Right ventricle myocardium inferior (tissue), 1 donor: ENCODE measurements around the gene BLTP2. TPM values are rescaled to one million over a fixed set of nuclear protein-coding genes. Genes with fewer than 3 reads are reported as not detected.
"Not testable (repeated sequence)": the region's sequence is repeated elsewhere in the genome, so short reads cannot be mapped to it uniquely, and the experiment has no call there.

Experiments used
- ATAC-seq: fragments of 200-7000 bp; cut with Tn5 transposase; one replicate; pipeline ENCODE4 v1.9.1; 2020; ENCODE audit warnings: mild to moderate bottlenecking, moderate library complexity
- DNase-seq: peaks from one replicate; pipeline ENCODE4 v3.0.0; 2021; ENCODE audit errors: missing footprints
- intact Hi-C: fragments of 100-400 bp; cut with DNase I; formaldehyde crosslinking; loops from one replicate; pipeline ENCODE4 v1.11.0; 2022
- long read RNA-seq: library from polyadenylated mRNA; unstranded; transcript quantifications from one replicate; pipeline ENCODE4 v2.0.0, GENCODE V29; 2021
- total RNA-seq: library from RNA; stranded (reverse); fragmentation: NEBNext Ultra II Directional; extraction: Animal tissue kit (Norgen Biotek cat#: 25700); gene quantifications from one replicate; pipeline ENCODE4 v1.2.1, GENCODE V29; 2021
- donor health status: DM: no; HTN: yes; CAD: no; lungs with severe emphysema.

Gene BLTP2
- total RNA-seq: 78.6 TPM
- long read RNA-seq, full-length matches to known transcripts: 3 of 23 reads
- long read RNA-seq, partial matches to known transcripts: 16 of 23 reads
- long read RNA-seq, other reads (novel, unspliced or antisense): 4 of 23 reads

- intact Hi-C loops: loop anchor here (5.0 kb wide), 2 partner anchors 62 to 307 kb away; partner anchors contain the start of gene PHF12
- DNase-seq (peak; percentile 99), ATAC-seq (peak; percentile 98)
Measured at GRCh38 chr17:28644787-28645575, at the start of gene BLTP2. TSS of gene BLTP2 (minus strand) at chr17:28645158. CDS start at chr17:28645056, 102 bp downstream.

GRCh38 chr17:28693869-28694268 is 48.9 kb upstream of the BLTP2 start:
- intact Hi-C loops: no loop called here
- ATAC-seq (no peak), DNase-seq (no peak)

GRCh38 chr17:28689011-28689410 is 44.1 kb upstream of the BLTP2 start:
- intact Hi-C loops: no loop called here
- DNase-seq (no peak), ATAC-seq (no peak)

DNA sequence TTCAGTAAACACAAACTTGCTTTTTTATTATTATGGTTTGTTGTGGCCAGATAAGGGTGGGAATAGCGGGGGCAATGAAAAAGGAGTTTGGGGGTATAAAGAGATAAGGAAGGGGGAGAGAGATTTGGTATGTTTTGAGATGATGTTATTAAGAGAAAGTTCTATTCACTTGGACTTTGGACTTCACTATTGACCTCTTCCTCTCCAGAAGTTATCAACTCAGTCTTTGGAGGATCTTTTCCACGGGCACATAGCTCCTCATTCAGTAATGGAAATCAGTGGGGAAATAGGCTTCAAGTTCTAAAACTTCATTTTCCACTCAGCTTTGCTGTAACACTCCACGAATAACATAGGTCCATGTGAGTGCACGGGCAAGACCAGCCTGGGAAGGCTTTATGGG is 43.5 kb upstream of the BLTP2 start:
- ATAC-seq: no peak
- no peak for DNase-seq
- intact Hi-C loops: no loop called here

DNA sequence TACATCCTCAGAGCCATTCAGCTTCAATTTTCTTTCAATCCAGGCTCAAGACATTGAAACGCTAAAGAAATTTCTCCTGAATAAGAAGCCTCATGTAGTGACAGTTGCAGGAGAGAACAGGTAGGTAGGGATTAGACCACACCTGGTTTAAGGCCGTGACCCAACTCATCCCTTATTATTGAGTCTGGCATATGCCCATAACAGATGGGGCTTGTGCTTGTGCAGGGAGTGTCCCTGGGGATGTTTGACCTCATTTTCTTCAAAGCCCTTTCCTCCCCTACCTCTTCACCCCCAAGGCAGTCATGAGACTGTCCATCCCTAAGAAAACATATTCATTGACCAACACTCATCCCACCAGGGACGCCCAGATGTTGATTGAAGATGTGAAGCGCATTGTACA is 41.3 kb upstream of the BLTP2 start:
- DNase-seq: no peak
- intact Hi-C loops: no loop called here

DNA sequence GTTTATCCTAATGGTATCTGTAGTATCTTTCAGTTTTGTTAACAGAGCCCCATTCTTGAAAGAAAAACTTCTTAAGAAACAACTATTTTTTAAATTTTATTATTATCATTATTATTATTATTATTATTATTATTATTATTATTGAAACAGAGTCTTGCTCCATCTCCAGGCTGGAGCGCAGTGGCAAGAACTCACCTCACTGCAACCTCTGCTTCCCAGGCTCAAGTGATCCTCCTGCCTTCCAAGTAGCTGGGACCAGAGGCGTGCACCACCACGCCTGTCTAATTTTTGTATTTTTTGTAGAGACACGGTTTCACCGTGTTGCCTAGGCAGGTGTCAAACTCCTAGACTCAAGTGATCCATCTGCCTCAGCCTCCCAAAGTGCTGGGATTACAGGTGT is 40.4 kb upstream of the BLTP2 start:
- intact Hi-C loops: no loop called here
- ATAC-seq (no peak), DNase-seq (no peak)

More for the DNA sequence above, 41.3 kb upstream of the BLTP2 start:
- no peak for ATAC-seq

GRCh38 chr17:28684963-28685362 is 40.0 kb upstream of the BLTP2 start:
- ATAC-seq: no peak
- no peak for DNase-seq

GRCh38 chr17:28682655-28683054 is 37.7 kb upstream of the BLTP2 start:
- DNase-seq (no peak), ATAC-seq (no peak)
- intact Hi-C loops: no loop called here

More at GRCh38 chr17:28684963-28685362, 40.0 kb upstream of the BLTP2 start:
- intact Hi-C loops: no loop called here

GRCh38 chr17:28675980-28676379 is 31.0 kb upstream of the BLTP2 start:
- no peak for DNase-seq
- ATAC-seq: no peak
- intact Hi-C loops: no loop called here

GRCh38 chr17:28675490-28675889 is 30.5 kb upstream of the BLTP2 start:
- intact Hi-C loops: no loop called here
- DNase-seq (no peak), ATAC-seq (no peak)

GRCh38 chr17:28669918-28670317 is 25.0 kb upstream of the BLTP2 start:
- ATAC-seq (no peak), DNase-seq (no peak)
- intact Hi-C loops: no loop called here

GRCh38 chr17:28667870-28668269 is 22.9 kb upstream of the BLTP2 start:
- DNase-seq: no peak
- ATAC-seq: no peak
- intact Hi-C loops: no loop called here

- no peak for DNase-seq
- no peak for ATAC-seq
- intact Hi-C loops: no loop called here
Measured at GRCh38 chr17:28665994-28666393, 21.0 kb upstream of the BLTP2 start.

DNA sequence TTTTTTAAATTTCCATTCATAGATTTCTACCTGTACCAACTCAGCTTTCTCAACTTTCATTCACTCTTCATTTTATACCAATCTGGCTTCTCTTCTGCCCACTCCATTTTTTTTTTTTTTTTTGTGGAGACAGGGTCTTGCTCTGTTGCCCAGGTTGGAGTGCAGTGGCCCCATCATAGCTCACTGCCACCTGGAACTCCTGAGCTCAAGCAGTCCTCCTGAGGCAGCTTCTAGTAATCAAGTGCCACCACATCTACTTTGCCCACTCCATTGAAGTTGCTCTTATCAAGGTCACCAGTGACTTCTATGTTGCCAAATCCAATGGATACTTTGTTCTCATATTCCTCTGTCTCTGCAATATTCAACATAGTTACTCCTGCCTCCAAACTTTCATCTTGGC is 18.8 kb upstream of the BLTP2 start:
- ATAC-seq (no peak), DNase-seq (no peak)
- intact Hi-C loops: no loop called here

DNA sequence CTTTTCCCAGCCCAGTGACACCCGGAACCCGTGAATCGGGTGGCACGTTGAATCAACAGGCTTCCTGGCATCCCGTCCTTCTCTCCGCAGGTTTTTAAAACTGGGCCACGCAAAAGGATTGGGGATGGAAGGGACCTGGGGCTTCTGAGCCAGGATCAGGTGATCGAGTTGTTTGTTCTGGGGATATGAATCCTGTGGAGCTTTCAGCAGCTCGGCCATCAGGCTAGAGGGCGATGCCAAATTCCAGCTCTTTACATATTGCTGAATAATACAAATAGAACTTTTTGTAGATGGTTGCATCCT is 17.5 kb upstream of the BLTP2 start:
- ATAC-seq (no peak), DNase-seq (no peak)
- intact Hi-C loops: no loop called here

- intact Hi-C loops: no loop called here
- DNase-seq (peak; percentile 93), ATAC-seq (peak; percentile 94)
Measured at GRCh38 chr17:28661635-28662526, 16.9 kb upstream of the BLTP2 start, which contains the start of the genes SDF2 and SUPT6H. TSS of gene SDF2 (minus strand) at chr17:28661906. CDS start at chr17:28661876, 30 bp downstream. TSS of gene SUPT6H (plus strand) at chr17:28662205. CDS start at chr17:28673402, 11,197 bp downstream.

DNA sequence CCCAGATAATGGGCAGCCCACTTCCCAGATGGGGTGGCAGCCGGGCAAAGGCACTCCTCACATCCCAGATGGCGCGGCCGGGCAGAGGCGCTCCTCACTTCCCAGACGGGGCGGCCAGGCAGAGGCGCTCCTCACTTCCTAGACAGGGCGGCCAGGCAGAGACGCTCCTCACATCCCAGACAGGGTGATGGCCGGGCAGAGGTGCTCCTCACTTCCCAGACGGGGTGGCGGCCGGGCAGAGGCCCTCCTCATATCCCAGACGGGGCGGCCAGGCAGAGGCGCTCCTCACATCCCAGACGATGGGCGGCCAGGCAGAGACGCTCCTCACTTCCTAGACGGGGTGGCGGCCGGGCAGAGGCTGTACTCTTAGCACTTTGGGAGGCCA is 14.5 kb upstream of the BLTP2 start:
- ATAC-seq, DNase-seq, intact Hi-C loops: not testable (repeated sequence)

DNA sequence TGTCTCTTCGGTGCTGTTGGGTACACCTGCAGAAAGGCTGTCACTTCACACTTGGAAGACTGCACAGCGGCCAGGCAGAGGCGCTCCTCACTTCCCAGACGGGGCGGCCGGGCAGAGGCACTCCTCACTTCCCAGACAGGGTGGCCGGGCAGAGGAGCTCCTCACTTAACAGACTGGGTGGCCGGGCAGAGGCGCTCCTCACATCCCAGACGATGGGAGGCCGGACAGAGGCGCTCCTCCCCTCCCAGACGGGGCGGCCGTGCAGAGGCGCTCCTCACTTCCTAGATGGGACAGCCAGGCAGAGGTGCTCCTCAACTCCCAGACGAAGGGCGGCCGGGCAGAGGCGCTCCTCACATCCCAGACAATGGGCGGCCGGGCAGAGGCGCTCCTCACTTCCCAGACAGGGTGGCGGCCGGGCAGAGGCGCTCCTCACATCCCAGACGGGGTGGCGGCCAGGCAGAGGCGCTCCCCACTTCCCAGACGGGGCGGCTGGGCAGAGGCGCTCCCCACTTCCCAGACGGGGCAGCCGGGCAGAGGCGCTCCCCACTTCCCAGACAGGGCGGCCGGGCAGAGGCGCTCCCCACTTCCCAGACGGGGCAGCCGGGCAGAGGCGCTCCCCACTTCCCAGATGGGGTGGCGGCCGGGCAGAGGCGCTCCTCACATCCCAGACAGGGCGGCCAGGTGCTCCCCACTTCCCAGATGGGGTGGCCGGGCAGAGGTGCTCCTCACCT is 14.0 kb upstream of the BLTP2 start:
- ATAC-seq, intact Hi-C loops: not testable (repeated sequence)
- DNase-seq: peak; percentile 60

DNA sequence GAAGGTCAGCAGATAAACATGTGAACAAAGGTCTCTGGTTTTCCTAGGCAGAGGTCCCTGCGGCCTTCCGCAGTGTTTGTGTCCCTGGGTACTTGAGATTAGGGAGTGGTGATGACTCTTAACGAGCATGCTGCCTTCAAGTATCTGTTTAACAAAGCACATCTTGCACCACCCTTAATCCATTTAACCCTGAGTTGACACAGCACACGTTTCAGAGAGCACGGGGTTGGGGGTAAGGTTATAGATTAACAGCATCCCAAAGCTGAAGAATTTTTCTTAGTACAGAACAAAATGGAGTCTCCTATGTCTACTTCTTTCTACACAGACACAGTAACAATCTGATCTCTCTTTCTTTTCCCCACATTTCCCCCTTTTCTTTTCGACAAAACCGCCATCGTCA is 13.4 kb upstream of the BLTP2 start:
- intact Hi-C loops, ATAC-seq, DNase-seq: not testable (repeated sequence)
